GM18867 (cell line): ENCODE data around the gene LAYN.

Source experiments
- ATAC-seq: cut with Tn5 transposase; IDR thresholded peaks from one replicate; pipeline ENCODE4 v1.9.1; 2021; ENCODE audit warnings: mild to moderate bottlenecking, moderate library complexity; ENCODE audit not compliant: unreplicated experiment

Gene LAYN

GRCh38 chr11:111530091-111530490 is 10.4 kb upstream of the LAYN start:
- no peak for ATAC-seq

DNA sequence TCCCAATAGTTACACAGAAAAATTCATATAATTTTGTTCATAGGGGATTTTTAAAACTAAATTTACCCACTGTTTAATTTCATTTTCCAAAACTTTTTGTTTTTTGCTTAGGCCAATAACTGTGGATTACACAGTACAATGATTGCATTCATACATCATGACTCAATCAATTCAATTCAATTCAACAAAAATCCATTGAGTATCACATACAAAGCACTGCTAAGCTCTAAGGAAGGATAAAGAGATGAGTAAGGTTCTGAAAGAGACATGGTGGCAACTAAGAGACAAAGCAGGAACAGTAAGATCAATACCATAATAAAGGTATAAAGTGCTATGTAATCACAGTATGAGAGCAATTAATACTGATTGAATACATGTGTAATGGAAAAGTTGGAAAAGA is 9.4 kb upstream of the LAYN start:
- ATAC-seq: no peak

DNA sequence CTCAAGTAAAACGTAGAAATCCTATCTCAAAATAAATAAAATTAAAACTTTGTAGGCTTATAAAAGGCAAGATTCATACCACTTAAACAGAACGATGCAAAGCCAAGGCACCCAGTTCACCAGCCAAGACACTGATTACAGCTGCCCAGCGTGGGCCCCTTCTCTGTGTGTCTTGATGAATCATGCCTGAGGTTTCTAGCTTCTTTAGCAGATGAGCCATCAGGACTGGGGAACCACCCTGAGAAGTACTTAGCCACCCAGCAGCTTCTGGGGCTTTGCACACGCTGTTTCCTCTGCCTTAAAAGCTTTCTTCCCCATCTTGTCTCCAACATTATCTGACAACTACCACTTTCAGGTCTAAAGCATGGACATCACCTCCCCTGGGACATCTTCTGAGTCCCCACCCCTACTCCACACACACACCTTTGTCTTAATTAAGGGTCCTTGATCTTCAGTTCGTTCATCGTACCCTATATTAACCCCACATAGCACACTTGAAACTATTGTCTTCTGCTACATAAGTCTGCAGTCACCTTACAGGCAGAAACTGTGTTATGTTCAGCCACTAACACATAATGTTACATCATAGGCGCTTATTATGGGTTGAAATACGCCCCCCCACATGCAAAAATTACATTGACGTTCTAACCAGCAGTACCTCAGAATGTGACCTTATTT is 8.7 kb upstream of the LAYN start:
- ATAC-seq: peak; percentile 96

DNA sequence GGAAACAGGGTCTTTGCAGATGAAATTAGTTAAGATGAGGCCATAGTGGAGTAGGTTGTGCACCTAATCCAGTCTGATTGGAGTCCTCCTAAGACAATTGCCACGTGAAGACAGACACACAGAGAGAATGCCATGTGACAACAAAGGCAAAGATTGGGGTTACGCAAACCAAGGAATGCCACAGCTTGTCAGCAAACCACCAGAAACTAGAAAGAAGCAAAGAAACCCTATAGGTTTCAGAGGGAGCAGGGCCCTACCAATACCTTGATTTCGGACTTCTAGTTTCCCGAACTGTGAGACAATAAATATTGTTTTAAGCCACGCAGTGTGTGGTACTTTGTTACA is 8.2 kb upstream of the LAYN start:
- ATAC-seq: peak; percentile 15

DNA sequence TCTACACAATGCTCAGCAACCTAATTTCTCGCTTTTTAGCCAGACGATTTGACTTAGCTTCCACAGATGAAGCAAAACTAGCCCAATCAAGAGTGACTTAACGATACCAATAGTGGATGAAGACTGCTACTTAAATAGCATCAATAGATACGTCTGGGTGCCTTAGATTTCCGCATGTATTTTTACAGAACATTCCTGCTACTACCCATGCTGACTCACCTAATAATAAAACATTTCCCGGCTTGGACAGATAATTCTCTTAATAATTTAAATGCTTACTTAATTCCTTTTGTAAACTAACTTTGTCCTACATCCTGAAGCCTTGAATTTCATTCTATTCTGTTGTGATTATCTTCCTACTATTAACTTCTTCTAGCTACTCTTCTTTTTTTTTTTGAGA is 5.2 kb upstream of the LAYN start:
- ATAC-seq: no peak

GRCh38 chr11:111537336-111537860 is 3.1 kb upstream of the LAYN start:
- ATAC-seq: no peak

DNA sequence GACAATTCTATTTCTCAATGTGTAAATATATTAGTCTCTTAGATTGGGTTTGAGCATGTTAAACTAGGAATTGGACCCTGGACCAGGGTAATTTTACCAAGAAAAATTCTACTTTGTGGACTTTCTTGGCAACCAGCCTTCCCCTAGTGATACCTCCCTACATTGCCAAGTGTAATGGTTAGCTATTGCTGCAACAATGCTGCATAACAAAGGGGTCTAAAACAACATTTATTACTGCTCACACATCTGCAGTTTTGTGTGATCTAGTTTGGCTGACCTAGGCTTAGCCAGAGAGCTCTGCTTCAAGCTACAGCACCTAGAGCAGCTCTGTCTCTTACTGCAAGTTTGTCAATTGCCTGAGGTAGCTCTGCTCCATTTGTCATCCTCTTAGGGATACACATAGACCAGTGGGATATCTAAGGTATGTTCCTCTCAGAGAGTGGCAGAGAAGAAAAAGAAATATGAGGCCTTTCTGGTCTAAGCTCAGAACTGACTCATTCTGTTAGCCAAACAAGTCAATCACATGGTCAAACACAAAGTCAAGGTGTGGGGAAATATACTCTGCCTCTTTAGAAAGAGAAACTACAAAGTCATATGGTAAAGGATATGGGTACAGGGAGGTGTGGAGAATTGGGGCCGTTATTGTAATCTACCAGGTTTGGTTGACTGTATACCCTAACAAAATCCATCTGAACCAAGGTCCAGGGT is 2.0 kb upstream of the LAYN start:
- peak; percentile 75 for ATAC-seq

- no peak for ATAC-seq
These were observed 950 bp upstream of the LAYN start for GRCh38 chr11:111539426-111540113.

DNA sequence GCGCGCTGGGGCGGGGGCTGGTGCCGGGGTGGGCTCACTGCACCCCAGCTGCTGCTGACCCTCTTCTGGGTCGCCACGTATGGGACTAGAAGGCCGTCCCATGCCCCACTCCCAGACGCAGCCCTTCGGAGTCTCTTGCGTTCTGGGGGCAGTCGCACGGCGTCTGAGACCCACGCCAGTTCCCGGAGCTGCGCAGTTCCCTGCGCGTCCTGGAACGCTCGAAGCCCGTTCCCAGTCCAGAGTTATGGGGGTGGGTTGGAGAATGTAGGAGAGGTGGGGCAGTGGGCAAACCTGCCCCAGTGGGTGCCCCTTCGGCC is 375 bp downstream of the LAYN start:
- ATAC-seq: no peak

- no peak for ATAC-seq
These were observed 938 bp downstream of the LAYN start for GRCh38 chr11:111541254-111542061.

- ATAC-seq: no peak
These were observed 2.2 kb downstream of the LAYN start for GRCh38 chr11:111542606-111543275.

- no peak for ATAC-seq
These were observed 8.0 kb downstream of the LAYN start for GRCh38 chr11:111548525-111548924.

GRCh38 chr11:111549196-111549868 is 8.8 kb downstream of the LAYN start:
- ATAC-seq: no peak

- no peak for ATAC-seq
These were observed 9.3 kb downstream of the LAYN start for GRCh38 chr11:111549869-111550203.

DNA sequence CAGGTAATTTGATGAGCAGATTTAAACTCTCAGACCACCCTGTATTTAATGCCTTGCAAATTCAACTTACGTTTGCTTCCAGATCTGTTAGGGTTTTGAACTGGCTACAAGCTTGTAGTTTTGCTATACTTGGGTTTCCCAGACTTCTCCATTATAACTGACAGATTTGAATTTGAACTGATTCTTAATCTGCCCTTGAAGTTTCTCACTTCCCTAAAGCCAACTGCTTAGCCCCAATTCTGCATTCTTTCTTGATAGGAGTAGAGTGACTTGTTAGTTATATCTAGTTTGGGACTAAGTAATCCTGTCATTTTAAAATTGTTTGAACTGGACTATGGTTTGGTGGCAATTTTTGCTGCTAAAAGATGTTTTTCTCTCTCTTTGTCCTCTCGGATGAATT is 9.7 kb downstream of the LAYN start:
- no peak for ATAC-seq

DNA sequence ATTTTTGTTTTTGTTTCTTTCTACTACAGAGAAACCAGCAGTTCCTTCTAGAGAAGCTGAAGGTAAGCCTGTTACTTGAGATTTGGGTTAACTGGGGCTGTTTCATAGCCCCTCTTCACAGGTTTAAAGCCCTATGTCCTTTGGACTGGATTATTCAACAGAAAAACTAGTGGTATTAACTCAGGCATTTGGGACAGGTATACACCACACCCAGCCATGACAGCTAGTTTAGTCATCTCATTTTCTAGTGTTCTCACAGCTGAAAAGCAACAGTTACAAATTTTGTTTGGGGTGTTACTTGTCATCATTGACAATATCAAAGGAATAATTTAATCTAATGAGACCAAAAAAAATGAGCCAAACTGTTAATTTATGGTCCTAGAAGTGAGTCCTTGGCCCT is 14.0 kb downstream of the LAYN start:
- ATAC-seq: no peak

DNA sequence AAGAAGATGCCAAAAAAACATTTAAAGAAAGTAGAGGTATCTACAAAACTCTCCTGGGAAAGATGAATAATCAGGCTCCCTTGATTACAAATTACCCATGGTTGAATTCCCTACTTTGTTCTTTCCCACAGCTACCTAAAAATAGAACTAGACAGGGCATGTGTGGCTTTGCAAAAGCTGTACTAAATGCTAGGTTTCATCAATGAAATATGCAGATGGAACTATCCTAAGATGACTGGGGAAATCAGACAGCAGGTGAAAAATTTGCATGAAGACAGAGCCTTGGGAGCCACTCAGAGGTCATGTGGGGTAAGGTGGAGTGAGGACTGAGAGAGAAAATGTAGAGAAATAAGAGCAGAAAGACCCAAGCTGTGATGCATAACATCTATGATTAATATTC is 14.7 kb downstream of the LAYN start:
- no peak for ATAC-seq

DNA sequence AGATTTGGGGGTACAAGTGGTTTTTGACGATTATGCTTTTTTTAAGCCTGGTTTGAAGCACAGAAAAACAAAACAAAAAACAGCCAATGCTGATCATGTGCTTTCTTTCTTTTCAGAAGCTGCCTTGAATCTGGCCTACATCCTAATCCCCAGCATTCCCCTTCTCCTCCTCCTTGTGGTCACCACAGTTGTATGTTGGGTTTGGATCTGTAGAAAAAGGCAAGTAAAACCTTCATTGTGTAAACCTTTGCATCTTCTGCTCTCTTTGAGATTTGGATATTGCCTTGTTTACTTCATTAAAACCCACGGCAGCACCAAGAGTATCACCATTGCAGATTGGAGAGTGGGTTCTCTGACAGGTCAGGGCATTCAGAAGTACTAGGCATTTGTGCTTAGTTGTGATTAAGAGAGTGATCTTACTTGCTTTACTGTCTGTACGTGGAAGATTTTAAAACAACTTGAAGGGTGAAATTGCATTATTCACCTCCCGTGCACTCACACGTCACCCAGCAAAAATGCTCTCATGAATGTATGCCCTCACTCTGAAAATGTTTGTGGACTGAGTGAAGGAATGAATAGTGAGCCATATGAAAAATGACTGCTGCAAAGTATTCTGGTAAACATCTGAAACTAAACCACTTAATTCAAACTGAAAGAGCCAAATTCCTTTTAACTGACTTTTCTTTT is 17.0 kb downstream of the LAYN start:
- no peak for ATAC-seq

DNA sequence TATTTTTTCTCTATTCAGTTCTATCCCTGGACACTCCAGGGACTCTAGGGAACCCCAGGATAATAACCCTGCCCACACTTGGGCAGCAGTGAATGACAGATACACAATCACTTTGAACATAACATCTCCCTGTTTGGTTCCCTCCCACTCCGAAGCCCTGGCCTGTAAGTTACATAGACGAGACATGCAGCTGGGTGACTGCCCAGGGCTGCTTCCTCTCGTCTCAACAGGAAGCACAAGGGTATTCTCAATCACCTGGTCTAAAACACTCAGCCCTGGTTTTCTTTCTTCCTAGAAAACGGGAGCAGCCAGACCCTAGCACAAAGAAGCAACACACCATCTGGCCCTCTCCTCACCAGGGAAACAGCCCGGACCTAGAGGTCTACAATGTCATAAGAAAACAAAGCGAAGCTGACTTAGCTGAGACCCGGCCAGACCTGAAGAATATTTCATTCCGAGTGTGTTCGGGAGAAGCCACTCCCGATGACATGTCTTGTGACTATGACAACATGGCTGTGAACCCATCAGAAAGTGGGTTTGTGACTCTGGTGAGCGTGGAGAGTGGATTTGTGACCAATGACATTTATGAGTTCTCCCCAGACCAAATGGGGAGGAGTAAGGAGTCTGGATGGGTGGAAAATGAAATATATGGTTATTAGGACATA is 19.4 kb downstream of the LAYN start:
- ATAC-seq: no peak
